HepG2 (cell line): Measurements from ENCODE around the gene TAAR1. TPM values are rescaled to one million over a fixed set of nuclear protein-coding genes. Genes with fewer than 3 reads are reported as not detected.

Experiments used
- ATAC-seq: fragments of 200-7000 bp; cut with Tn5 transposase; 3 replicates; pipeline ENCODE4 v1.9.1; 2020; ENCODE audit warnings: mild to moderate bottlenecking, moderate library complexity
- BruUV-seq: library from RNA; stranded (reverse); fragments of 400-500 nt; replicated peaks from 2 replicates; lab custom pipeline; 2021; lab: Mats Ljungman, UMichigan
- CTCF ChIA-PET: fragments of 300-600 bp; formaldehyde crosslinking; extraction: SDS; loops from one replicate; lab custom pipeline; 2021; ENCODE audit warnings: low total read pairs, inconsistent platforms, low intra/inter-chr PET ratio; lab: Yijun Ruan, JAX
- POLR2A ChIA-PET: fragments of 350-600 bp; sonication (Branson Sonifier 250); formaldehyde crosslinking; loops from one replicate; lab custom pipeline; 2020; ENCODE audit warnings: antibody characterized with exemption, inconsistent platforms; lab: Yijun Ruan, JAX
- DNase-seq: peaks from one replicate; pipeline ENCODE4 v3.0.0-alpha.2; 2015; ENCODE audit warnings: low spot score
- FAIRE-seq: peaks from 3 replicates; lab custom pipeline; 2011; peaks lifted over from hg19 to GRCh38; lab: Jason Lieb, UNC
- H2AFZ ChIP-seq: one replicate; pipeline ENCODE4 v1.6.1; 2011; ENCODE audit warnings: low read length, inconsistent platforms
- H3K27ac ChIP-seq: fragments of 300-600 bp; 3 replicates; pipeline ENCODE4 v1.8.0; 2011; ENCODE audit warnings: mixed run types, mild to moderate bottlenecking, mixed read lengths, low read length, inconsistent platforms; ENCODE audit not compliant: insufficient read depth; ENCODE audit errors: extremely low read length
- H3K27me3 ChIP-seq, 2 experiments: fragments of 200-600 bp in 1 of 2; 2 replicates in 1 of 2; 3 replicates in 1 of 2; pipeline versions ENCODE4 v1.6.0 to v1.8.0; 2011; ENCODE audit warnings: low read length in 2 of 2, mild to moderate bottlenecking in 2 of 2, moderate library complexity in 2 of 2, inconsistent platforms in 1 of 2; ENCODE audit not compliant: insufficient read depth in 2 of 2, control insufficient read depth in 1 of 2
- H3K36me3 ChIP-seq, 2 experiments: fragments of 200-600 bp in 1 of 2; replicated peaks in 1 of 2; 2 replicates in 1 of 2; 3 replicates in 1 of 2; pipeline versions ENCODE4 v1.5.1 to v1.8.0; 2011; ENCODE audit warnings: low read length in 2 of 2, inconsistent platforms in 1 of 2; ENCODE audit not compliant: insufficient read depth in 2 of 2, control insufficient read depth in 1 of 2
- H3K4me1 ChIP-seq: 2 replicates; pipeline ENCODE4 v1.5.1; 2012; ENCODE audit warnings: low read length, inconsistent platforms; ENCODE audit not compliant: insufficient read depth
- H3K4me2 ChIP-seq: 2 replicates; pipeline ENCODE4 v1.6.0; 2011; ENCODE audit warnings: low read depth, low read length, inconsistent platforms
- H3K4me3 ChIP-seq, 3 experiments: fragments of 200-600 bp in 1 of 3; sonication (generic), shearing (Covaris generic) in 1 of 3; replicated peaks in 1 of 3; 2 replicates each; pipeline ENCODE4 v1.5.1; 2011 to 2016; ENCODE audit warnings: low read length in 3 of 3, inconsistent platforms in 2 of 3, low read depth in 2 of 3, mild to moderate bottlenecking in 2 of 3, control low read depth in 1 of 3, mixed read lengths in 1 of 3; ENCODE audit not compliant: insufficient read depth in 1 of 3
- H3K79me2 ChIP-seq: one replicate; pipeline ENCODE4 v1.6.1; 2011; ENCODE audit warnings: low read length, inconsistent platforms; ENCODE audit not compliant: insufficient read depth
- H3K9ac ChIP-seq: 2 replicates; pipeline ENCODE4 v1.6.0; 2011; ENCODE audit warnings: mild to moderate bottlenecking, low read depth, low read length, inconsistent platforms; ENCODE audit not compliant: insufficient read depth
- H3K9me3 ChIP-seq: 2 replicates; pipeline ENCODE4 v1.5.1; 2012; ENCODE audit warnings: mild to moderate bottlenecking, low read length
- H4K20me1 ChIP-seq: 2 replicates; pipeline ENCODE4 v1.6.0; 2011; ENCODE audit warnings: inconsistent platforms, mild to moderate bottlenecking, low read length, moderate library complexity; ENCODE audit not compliant: insufficient read depth
- ATF2 ChIP-seq: sonication (generic); formaldehyde crosslinking; IDR thresholded peaks from 2 replicates; pipeline ENCODE4 v1.4.0; 2020; ENCODE audit warnings: missing genetic modification reagents
- EP300 ChIP-seq, 3 experiments: sonication (generic) in 1 of 3; formaldehyde crosslinking in 1 of 3; IDR thresholded peaks; 2 replicates each; pipeline versions ENCODE4 v1.5.1 to v1.6.1; 2011 to 2020; ENCODE audit warnings: low read depth in 2 of 3, low read length in 2 of 3, borderline replicate concordance in 1 of 3, improper control_type of control experiment in 1 of 3, mild to moderate bottlenecking in 1 of 3, missing genetic modification reagents in 1 of 3, moderate library complexity in 1 of 3
- MBNL3 ChIP-seq: fragments of 250-450 bp; sonication (Bioruptor Pico); conservative IDR thresholded peaks from 2 replicates; pipeline ENCODE4 v1.8.0; 2022; ENCODE audit warnings: mild to moderate bottlenecking, inconsistent platforms
- NFIB ChIP-seq: sonication (generic); formaldehyde crosslinking; IDR thresholded peaks from 2 replicates; pipeline ENCODE4 v1.9.0; 2021; ENCODE audit warnings: missing genetic modification reagents, mild to moderate bottlenecking, borderline replicate concordance
- NFRKB ChIP-seq: fragments of 450-650 bp; IDR thresholded peaks from 2 replicates; pipeline ENCODE4 v1.6.1; 2017
- PAF1 ChIP-seq: IDR thresholded peaks from 2 replicates; pipeline ENCODE4 v1.6.1; 2016; ENCODE audit warnings: missing genetic modification reagents, missing compliant biosample characterization
- PATZ1 ChIP-seq: sonication (generic); formaldehyde crosslinking; IDR thresholded peaks from 2 replicates; pipeline ENCODE4 v1.4.0; 2020; ENCODE audit warnings: missing genetic modification reagents
- RARA ChIP-seq: IDR thresholded peaks from 2 replicates; pipeline ENCODE4 v1.6.1; 2016; ENCODE audit warnings: missing genetic modification reagents, missing compliant biosample characterization
- SMAD3 ChIP-seq: sonication (generic); formaldehyde crosslinking; IDR thresholded peaks from 2 replicates; pipeline ENCODE4 v1.4.0; 2020; ENCODE audit warnings: missing genetic modification reagents
- SP1 ChIP-seq, 2 experiments: fragments of 450-650 bp in 1 of 2; sonication (generic) in 1 of 2; formaldehyde crosslinking in 1 of 2; IDR thresholded peaks; 2 replicates each; pipeline versions ENCODE4 v1.4.0 to v1.6.1; 2016 to 2020; ENCODE audit warnings: missing genetic modification reagents in 1 of 2
- ZNF253 ChIP-seq: sonication (generic); formaldehyde crosslinking; IDR thresholded peaks from 2 replicates; pipeline ENCODE4 v1.8.0; 2022; ENCODE audit warnings: mild to moderate bottlenecking, missing genetic modification reagents, borderline replicate concordance
- ZNF33B ChIP-seq: sonication (generic); formaldehyde crosslinking; IDR thresholded peaks from 2 replicates; pipeline ENCODE4 v1.5.1; 2020; ENCODE audit warnings: mild to moderate bottlenecking, missing genetic modification reagents
- ZNF543 ChIP-seq: sonication (generic); formaldehyde crosslinking; IDR thresholded peaks from 2 replicates; pipeline ENCODE4 v1.4.0; 2020; ENCODE audit warnings: mild to moderate bottlenecking, missing genetic modification reagents
- ZNF550 ChIP-seq: sonication (generic); formaldehyde crosslinking; IDR thresholded peaks from 2 replicates; pipeline ENCODE4 v1.4.0; 2020; ENCODE audit warnings: mild to moderate bottlenecking, missing genetic modification reagents, borderline replicate concordance
- ZNF580 ChIP-seq: IDR thresholded peaks from 2 replicates; pipeline ENCODE4 v1.6.1; 2016; ENCODE audit warnings: low read depth, borderline replicate concordance
- ZNF644 ChIP-seq: IDR thresholded peaks from 2 replicates; pipeline ENCODE4 v1.6.1; 2016; ENCODE audit warnings: low read depth
- ZNF7 ChIP-seq: IDR thresholded peaks from 2 replicates; pipeline ENCODE4 v1.6.1; 2016; ENCODE audit warnings: missing biosample characterization, missing genetic modification reagents
- in situ Hi-C: cut with HindIII; loops from 2 replicates; pipeline ENCODE4 v1.10.0; 2017; ENCODE audit warnings: low pct_unique_long_range_greater_than_20kb; ENCODE audit not compliant: extremely low pct_ligation_motif_present
- intact Hi-C: fragments of 100-400 bp; cut with micrococcal nuclease; formaldehyde crosslinking; loops from one replicate; pipeline ENCODE4 v1.10.0; 2022; ENCODE audit not compliant: unreplicated experiment
- polyA plus RNA-seq, 8 experiments: library from polyadenylated mRNA; depleted of rRNA in 3 of 8; stranded (reverse) in 7 of 8; unstranded in 1 of 8; fragments of >200 nt; fragmentation: Illumina TruSeq in 4 of 8; extraction: Trizol in 4 of 8; gene quantifications; 2 replicates each; pipeline versions ENCODE4 v1.2.1 to v1.2.3, GENCODE V29; 2011 to 2016; ENCODE audit warnings: low read depth in 4 of 8, missing spikeins in 1 of 8, mixed read lengths in 1 of 8; ENCODE audit not compliant: insufficient read depth in 1 of 8
- total RNA-seq, 5 experiments: library from RNA; depleted of rRNA; stranded (reverse); fragments of >200 nt; fragmentation: Illumina TruSeq; extraction: Trizol; gene quantifications; 2 replicates each; pipeline ENCODE4 v1.2.3, GENCODE V29; 2016; ENCODE audit warnings: low read depth in 1 of 5

Gene TAAR1
- total and polyA plus RNA-seq, 2 of the 13 experiments (the other 11 are each of a cell fraction or from before 2014, with no cell fraction given): not detected

- no peak overlapping the region for H2AFZ ChIP-seq
- H3K27me3 ChIP-seq: no peaks in the 10 kb centered on the region; a peak in 1 of 5 replicates
- H3K4me1 ChIP-seq: no peaks in the 10 kb centered on the region
- TF ChIP-seq SP1 (IDR thresholded peaks at IDR 0.05) (no peak), SP1 (CRISPR knock-in tag; IDR thresholded peaks at IDR 0.05) (no peak), ZNF33B (CRISPR knock-in tag) (no peak), MBNL3 (CRISPR knock-in tag) (no peak), NFIB (CRISPR knock-in tag) (no peak), SMAD3 (no peak), ZNF580 (no peak), ZNF543 (CRISPR knock-in tag) (no peak), ZNF550 (CRISPR knock-in tag) (no peak), ZNF644 (no peak), ZNF253 (CRISPR knock-in tag) (no peak), PATZ1 (CRISPR knock-in tag) (no peak), PAF1 (CRISPR knock-in tag) (no peak), EP300 (IDR thresholded peaks at IDR 0.05; ENCODE audit: low read depth in 2 of 2, low read length in 2 of 2) (no peak), EP300 (CRISPR knock-in tag; IDR thresholded peaks at IDR 0.05; ENCODE audit: borderline replicate concordance) (no peak), ATF2 (no peak), NFRKB (no peak), ZNF7 (CRISPR knock-in tag) (no peak), RARA (CRISPR knock-in tag) (no peak)
- ChIA-PET CTCF (no interaction called here), POLR2A (no interaction called here)
- no peak overlapping the region for H3K4me3 ChIP-seq
- DNase-seq (no peak), ATAC-seq (no peak), FAIRE-seq (no peak)
- H3K9me3 ChIP-seq: no peaks in the 10 kb centered on the region
- intact Hi-C loops (no loop called here), in situ Hi-C loops (no loop called here)
- H3K27ac ChIP-seq: no peak overlapping the region
- BruUV-seq: no TSS peak
- H3K79me2 ChIP-seq: no peaks in the 10 kb centered on the region
- no peak overlapping the region for H3K9ac ChIP-seq
- H4K20me1 ChIP-seq: no peaks in the 10 kb centered on the region
- H3K4me2 ChIP-seq: no peak overlapping the region
- no peaks in the 10 kb centered on the region for H3K36me3 ChIP-seq
Observed at GRCh38 chr6:132703936-132704335, 45.0 kb upstream of the TAAR1 start.
